Ureter (tissue), 1 donor: Measurements from ENCODE around the gene CGNL1. TPM values are rescaled to one million over a fixed set of nuclear protein-coding genes. Genes with fewer than 3 reads are reported as not detected.

Experiments
- DNase-seq: peaks from one replicate; pipeline ENCODE4 v3.0.0-alpha.2; 2020; ENCODE audit warnings: low spot score
- total RNA-seq: library from RNA; stranded (reverse); gene quantifications from one replicate; pipeline ENCODE4 v1.2.4, GENCODE V29; 2023
- donor health status: DM: yes; HTN: yes; CAD: no.

Gene CGNL1
- total RNA-seq, 1 donor from 2014 or later, result 12.6 TPM

DNA sequence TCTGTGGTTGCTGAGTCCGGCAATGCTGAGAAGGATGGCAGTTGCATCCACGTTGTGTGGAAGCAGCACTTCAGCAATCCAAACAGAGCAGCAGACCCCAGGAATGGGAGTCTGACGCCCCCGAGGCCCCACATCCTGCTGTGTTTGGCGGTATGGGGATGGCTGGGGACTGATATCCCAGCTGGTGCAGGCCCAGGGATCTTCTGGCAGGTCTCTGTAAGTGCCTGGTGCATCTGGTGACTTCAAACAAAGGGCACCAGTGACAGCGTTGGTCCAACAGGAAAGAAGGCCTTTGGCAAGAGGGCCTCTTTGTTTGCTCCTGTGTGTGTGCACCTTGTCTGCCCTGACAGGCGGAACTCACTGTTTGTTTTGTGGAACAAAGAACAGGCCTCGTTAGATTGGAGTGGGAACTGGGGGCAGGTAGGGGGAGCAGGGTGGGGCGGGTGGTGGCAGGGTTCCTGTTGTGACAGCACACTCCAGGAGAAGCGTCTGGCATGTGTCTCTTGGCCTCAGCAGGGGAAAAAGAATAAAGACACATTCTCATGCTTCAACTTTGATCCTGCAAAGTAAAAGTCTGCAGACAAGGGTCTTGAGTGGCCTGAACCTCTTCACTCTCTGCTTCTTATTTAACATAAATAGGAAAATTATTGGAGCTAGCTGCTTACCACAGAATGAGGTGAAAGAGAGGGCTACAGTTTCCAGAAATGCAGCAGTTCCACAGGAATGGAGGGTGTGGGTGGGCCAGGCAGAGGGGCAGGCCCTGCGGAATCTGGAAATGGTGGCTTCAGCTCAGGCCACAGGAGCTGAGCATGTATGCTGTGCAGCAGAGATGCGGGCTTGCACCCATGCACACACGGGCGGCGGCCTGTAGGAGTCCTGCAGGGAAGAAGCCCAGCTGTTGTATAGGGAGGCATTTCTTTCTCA is 120.9 kb downstream of the CGNL1 start:
- no peak for DNase-seq

- DNase-seq, result no peak
Observed at GRCh38 chr15:57500256-57500655, 124.0 kb downstream of the CGNL1 start.

DNA sequence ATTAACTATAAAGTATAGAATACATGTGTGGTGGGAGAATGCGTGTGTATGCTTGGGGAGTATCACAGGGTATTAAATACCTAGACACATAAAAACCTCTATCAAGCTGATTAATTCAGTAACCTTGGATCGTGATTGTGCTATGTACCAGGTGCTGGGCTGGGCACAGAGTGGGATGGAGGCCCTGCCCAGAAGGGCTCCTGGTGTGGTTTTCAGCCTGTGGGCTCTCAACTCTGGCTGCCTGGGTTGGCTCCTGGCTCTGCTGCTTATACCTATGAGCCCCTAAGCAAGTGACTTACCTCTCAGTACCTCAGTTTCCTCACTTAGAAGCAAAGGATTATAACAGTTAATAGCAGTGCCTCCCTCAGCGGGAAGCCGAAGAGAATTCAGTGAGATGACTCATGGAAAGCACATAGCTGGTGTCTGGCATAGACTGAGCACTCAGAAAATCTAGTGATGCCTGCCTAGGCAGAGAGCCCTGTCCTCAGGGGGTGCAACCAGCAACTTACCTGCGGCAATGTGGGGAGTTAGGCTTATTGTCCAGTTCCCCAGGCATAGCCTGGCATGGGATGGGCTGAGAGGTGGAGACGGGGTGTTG is 124.8 kb downstream of the CGNL1 start:
- DNase-seq, result no peak

DNA sequence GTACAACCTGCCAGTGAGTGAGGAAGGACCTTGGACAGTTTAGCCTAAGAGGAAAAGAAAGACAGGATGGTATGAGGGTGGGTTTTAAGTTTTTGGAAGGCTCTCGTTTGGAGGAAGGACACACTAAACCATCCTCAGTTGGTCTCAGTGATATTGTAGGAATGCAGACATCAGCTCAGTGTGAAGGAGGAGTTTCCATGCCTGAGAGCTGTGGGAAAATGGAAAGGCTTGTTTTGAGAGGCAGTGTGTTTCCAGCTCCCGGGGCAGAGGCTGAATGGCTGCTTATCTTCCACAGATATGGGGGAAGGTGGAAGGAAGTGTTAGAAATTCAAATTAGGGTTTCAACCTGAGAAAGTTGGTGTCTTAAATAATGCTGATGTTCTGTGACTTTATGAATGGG is 125.8 kb downstream of the CGNL1 start:
- no peak for DNase-seq

- no peak for DNase-seq
Observed at GRCh38 chr15:57503051-57503702, 126.9 kb downstream of the CGNL1 start.

GRCh38 chr15:57503911-57504598 is 127.8 kb downstream of the CGNL1 start:
- DNase-seq, result no peak

DNA sequence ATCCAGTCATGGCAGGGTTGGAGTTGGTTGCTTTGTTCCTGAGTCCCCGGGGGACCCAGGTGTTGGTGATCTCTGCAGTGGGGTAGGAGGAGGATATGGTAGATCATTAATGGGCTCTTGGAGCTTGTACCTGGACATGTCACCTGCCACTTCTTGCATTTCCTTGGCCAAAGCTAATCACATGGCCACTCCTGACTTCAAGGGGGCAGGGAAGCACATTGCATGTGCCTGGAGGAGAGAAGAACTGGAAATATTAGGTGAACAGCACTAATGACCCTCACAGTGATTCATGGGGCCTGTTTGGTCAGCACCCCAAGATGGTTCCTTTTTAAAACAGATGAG is 128.3 kb downstream of the CGNL1 start:
- no peak for DNase-seq

DNA sequence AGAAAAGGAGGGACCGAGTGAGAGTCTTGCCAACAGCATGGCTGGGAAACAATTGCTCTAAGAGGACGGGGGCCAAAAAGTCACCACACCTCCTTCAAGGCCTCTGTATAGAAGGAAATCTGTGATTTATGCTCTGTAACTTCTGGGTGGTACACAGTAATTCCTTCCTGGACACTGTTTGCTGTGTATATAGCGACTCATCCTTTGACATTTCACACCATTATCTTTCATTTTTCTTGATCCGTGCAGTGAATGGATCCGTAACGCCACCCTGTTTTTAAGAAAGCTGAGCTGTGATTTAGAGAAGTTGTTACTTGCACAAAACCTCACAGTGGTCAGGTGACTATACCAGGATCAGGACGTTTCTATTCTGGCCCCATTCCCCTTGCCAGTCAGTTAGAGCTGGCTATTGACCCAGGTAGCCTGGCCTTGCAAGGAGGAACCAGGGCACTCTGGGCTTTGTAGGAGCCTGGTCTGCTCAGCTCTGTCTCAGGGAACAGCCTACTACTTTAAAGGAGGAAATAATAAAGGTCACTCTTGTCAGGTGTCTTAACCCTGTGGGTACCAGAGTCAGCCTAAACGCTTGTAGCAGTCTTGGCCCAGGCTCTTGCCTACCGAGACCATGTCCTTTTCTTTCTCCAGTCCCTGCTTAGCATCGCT is 128.9 kb downstream of the CGNL1 start:
- DNase-seq, result no peak

GRCh38 chr15:57505949-57506391 is 129.7 kb downstream of the CGNL1 start:
- peak; percentile 93 for DNase-seq

DNA sequence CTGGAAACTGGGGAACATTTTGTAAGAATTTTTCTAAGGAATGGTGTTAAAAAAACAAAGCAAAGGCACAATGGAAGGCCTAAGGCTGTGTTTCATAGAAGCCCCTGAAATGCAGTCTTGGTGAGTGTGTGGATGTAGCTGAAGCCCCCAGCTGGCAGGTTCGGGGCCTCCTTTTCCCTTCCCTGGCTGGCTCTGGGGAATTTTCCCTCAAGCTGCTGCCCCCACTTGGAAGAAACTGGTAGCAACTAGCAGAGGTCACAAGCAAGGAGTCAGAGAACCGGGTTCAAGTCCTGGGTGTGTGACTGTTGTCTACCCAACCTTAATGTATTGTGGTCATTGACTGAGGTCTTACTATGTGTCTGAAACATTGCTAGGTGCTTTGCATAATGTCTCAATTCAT is 130.1 kb downstream of the CGNL1 start:
- no peak for DNase-seq

DNA sequence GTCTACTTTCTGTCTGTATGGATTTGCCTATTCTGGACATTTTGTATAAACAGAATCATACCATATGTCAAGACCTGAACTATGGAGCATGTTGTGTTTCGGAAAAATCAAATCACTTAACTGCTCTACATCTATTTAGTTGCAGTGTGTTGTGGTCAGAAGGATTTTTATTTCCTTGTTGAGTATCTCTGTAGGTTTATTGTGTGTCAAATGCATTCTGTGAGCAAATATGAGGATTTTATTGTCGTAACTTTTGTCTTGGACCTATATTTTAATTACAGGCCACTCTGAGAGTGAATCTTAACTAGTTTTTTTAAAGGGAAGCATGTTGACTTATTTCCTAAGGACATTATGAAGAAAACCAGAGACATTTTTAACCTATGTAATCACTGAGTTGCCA is 130.8 kb downstream of the CGNL1 start:
- no peak for DNase-seq

- no peak for DNase-seq
Observed at GRCh38 chr15:57509126-57509525, 132.8 kb downstream of the CGNL1 start.

DNA sequence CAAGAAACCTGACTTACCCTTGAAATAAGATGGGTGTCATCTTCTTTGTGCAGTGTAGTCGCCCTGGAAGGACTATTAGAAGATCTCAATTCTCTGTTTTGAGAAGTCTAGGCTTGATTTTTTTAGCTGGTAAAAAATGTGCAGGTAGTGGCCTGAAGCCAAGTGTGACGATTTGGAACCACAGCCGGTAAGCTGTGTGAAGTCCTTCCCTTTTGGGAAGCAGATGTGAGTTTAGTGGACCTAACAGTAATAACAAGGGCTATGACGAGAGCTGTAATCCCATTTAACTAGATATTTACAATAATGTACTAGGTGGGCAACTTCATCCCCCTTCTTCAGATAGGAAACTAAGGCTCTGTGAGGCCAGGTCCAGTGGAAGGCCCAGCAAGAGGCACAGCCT is 133.7 kb downstream of the CGNL1 start:
- DNase-seq, result no peak

DNA sequence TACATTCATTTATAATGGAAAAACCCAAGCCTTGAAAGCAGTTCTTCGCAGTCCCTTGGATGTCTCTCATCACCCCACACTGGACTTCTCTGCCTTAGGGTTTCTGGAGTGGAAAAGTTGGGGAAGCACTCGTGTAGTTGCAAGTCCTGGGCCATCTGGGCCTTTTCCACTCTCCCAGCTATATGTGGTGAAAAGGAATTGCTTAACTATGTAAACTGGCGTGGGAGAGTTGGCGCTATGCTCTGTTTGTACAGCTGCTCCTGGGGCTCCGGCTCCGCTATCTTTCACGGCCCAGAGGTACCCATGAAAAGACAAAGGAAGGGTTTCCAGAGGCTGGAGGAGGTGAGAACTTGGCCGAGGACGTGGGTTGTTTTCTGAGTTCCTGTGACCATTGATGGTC is 134.3 kb downstream of the CGNL1 start:
- no peak for DNase-seq

DNA sequence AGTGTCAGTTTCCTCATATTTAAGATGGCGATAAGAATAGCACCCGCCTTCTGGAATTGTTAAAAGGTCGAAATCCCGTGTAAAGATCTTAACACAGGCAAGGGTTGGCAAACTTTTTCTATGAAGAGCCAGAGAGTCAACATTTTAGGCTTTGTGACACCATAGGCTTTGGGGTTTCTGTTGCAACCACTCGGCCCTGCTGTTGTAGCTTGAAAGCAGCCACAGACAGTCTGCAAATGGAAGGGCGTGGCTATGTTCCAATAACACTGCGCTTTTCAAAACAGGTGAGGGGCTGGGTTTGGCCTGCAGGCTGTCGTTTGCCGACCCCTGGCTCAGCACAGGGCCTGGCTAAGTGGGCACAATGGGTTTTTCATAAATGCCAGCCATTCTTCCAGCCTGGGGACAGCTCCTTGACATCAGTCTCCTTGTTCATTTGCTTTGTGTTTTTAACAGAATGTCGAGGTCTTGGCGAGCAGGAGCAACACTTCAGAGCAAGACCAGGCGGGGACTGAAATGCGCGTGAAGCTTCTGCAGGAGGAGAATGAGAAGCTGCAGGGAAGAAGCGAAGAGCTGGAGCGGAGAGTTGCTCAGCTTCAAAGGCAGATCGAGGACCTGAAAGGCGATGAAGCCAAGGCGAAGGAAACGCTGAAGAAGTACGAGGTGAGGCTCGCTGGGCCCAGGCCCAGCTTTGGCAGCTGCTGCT is 140.2 kb downstream of the CGNL1 start:
- no peak for DNase-seq

DNA sequence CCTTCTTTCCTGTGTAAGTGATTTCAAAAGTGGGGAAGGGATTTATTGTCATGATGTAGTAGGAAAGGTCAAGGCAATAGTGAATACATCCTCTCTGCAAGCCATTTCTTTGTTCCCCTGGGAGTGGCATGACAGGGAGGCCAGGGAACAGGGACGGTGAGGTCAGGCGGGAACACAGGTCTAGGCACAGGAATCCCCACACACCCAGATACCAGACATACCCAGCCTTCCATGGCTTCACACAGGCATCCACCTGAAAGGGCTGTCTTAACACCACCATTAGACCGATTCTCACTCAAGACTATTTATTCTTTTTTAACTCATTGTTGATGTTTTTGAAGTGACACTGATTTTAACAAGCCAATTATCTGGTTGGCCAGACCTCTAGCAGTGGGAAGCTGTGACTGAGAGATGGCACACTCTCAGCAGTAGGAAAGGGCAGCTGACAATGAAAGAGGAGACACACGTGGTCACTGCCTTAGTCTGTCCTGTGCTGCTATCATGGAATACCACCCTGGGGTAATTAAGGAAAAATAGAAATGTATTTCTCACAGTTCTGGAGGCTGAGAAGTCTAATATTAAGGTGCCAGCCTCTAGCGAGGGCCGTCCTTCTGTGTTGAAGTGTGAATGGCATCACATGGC is 140.8 kb downstream of the CGNL1 start:
- DNase-seq, result no peak

DNA sequence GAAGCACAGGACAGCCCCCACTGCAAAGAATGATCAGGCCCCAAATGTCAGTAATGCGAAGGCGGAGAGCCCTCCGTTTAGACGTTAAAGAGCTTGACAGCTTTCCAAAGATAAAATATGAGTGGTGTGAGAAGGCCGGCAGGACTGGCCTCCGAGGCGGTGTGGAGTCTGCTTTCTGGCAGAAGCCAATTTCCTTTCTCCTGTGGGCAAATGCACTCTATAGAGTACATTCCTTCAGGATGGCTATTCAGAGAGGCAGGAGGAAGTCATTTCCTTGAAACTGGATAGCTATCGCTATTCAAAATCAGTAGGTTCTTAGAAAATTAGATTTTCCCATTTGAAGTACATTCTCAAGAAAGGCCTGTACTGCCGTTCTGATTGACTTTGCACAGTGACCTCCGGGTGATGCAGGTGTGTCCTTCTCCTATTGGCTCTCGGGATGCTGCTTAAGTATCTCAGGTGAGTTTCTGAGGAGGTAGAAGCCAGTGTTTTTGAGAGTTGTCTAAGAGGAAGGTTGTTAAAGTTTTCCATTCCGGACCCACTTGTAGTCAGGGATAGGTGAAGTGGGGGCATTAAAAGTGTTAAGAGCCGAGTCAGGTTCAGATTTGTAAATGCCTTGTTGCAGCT is 142.6 kb downstream of the CGNL1 start:
- no peak for DNase-seq

- DNase-seq, result no peak
Observed at GRCh38 chr15:57519806-57520205, 143.5 kb downstream of the CGNL1 start.

DNA sequence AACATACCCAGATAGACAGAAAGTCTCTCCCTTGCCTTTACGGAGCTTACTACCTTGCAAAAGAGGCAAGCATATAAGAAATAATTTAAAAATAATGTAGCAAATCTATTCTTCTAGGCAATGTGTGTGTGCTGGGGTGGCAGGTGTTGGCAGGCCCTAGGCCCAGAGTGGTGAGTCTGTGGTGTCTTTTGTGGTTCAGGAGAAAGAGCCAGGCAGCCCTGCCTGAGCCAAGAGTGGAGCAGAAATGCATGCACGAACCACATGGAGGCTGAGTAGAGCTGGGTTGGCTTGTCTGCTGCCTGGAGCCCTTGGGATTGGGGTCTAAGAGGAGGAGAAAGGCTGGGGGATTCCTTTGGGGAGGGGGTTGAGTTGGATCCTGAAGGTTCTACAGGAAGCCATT is 145.2 kb downstream of the CGNL1 start:
- DNase-seq, result no peak

DNA sequence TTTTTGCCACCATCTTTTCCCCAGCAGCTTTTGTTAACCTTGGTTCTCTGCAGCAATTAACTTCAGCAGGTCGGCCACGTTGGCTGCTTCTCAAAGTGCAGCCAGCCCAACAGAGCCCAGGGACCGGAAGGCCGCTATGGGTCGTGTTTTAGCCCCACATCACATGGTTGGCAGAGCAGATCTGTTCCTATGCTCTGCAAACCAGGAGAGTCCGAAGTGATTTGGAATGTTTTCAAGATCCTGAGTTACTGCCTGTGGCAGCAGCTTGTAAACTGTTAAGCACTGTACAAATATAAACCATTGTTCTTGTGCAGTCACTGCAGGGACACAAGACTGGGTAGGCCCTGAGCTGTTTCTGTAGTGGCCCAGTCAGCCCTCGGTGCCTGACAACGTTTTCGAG is 145.8 kb downstream of the CGNL1 start:
- no peak for DNase-seq
